Natural killer cell (primary cell): ENCODE measurements around the gene SLC44A1. TPM values are rescaled to one million over a fixed set of nuclear protein-coding genes. Genes with fewer than 3 reads are reported as not detected.

Source experiments
- ATAC-seq, 3 donors: fragments of 150-1000 bp in 2 of 3; fragments of 200-7000 bp in 1 of 3; cut with Tn5 transposase; 1 replicate in 1 of 3; 2 replicates in 2 of 3; pipeline ENCODE4 v1.10.0; 2021; ENCODE audit warnings: mild to moderate bottlenecking in 2 of 3, moderate library complexity in 2 of 3
- DNase-seq, 2 donors: peaks; one replicate each; pipeline versions ENCODE4 v3.0.0 to v3.0.0-alpha.2; 2013 to 2021; ENCODE audit warnings: mixed read lengths in 1 of 2
- H3K27ac ChIP-seq: one replicate; pipeline ENCODE4 v1.5.1; 2013; ENCODE audit warnings: mild to moderate bottlenecking, low read length
- H3K27me3 ChIP-seq: one replicate; pipeline ENCODE4 v1.6.1; 2013; ENCODE audit warnings: low read length; ENCODE audit not compliant: control insufficient read depth, insufficient read depth
- H3K36me3 ChIP-seq: one replicate; pipeline ENCODE4 v1.6.1; 2013; ENCODE audit warnings: low read length; ENCODE audit not compliant: control insufficient read depth, insufficient read depth
- H3K4me1 ChIP-seq: one replicate; pipeline ENCODE4 v1.6.1; 2013; ENCODE audit warnings: low read length; ENCODE audit not compliant: control insufficient read depth, insufficient read depth
- H3K4me3 ChIP-seq: one replicate; pipeline ENCODE4 v1.5.1; 2013; ENCODE audit warnings: low read length
- H3K9me3 ChIP-seq: one replicate; pipeline ENCODE4 v1.6.1; 2013; ENCODE audit warnings: low read length; ENCODE audit not compliant: control insufficient read depth, insufficient read depth
- H3K27ac Mint-ChIP-seq, 2 donors: one replicate each; pipeline ENCODE4 v1.8.0; 2022; ENCODE audit warnings: mild to moderate bottlenecking in 2 of 2, mixed read lengths in 2 of 2, moderate library complexity in 1 of 2
- H3K27me3 Mint-ChIP-seq, 2 donors: one replicate each; pipeline ENCODE4 v1.8.0; 2022; ENCODE audit warnings: low read depth in 2 of 2, mixed read lengths in 2 of 2
- H3K36me3 Mint-ChIP-seq: one replicate; pipeline ENCODE4 v1.8.0; 2022; ENCODE audit warnings: mixed read lengths
- H3K4me1 Mint-ChIP-seq, 2 donors: one replicate each; pipeline ENCODE4 v1.8.0; 2022; ENCODE audit warnings: mixed read lengths in 2 of 2
- H3K4me3 Mint-ChIP-seq: one replicate; pipeline ENCODE4 v1.8.0; 2022; ENCODE audit warnings: mild to moderate bottlenecking, moderate library complexity, mixed read lengths
- H3K9me3 Mint-ChIP-seq, 2 donors: one replicate each; pipeline ENCODE4 v1.8.0; 2022; ENCODE audit warnings: mixed read lengths in 2 of 2
- WGBS: methylation state at CpG from one replicate; pipeline ENCODE4 v1.1.7; 2013; ENCODE audit warnings: missing lambda C conversion rate; ENCODE audit not compliant: insufficient coverage; 5-methylcytosine and 5-hydroxymethylcytosine counted together
- intact Hi-C: fragments of 100-400 bp; cut with micrococcal nuclease; formaldehyde crosslinking; loops from one replicate; pipeline ENCODE4 v1.14.2; 2022
- total RNA-seq, 4 donors: library from RNA; stranded (reverse); fragments of 120-200 nt in 1 of 4; gene quantifications; one replicate each; pipeline versions ENCODE4 v1.2.3 to v1.2.4, GENCODE V29; 2013 to 2022
- TF ChIP-seq, protein P1 (sequence below): fragments of 200-600 bp; IDR thresholded peaks from one replicate; pipeline ENCODE4 v1.8.0; 2022; ENCODE audit warnings: antibody characterized with exemption

The SLC44A1 gene
- total RNA-seq, 3 donors from 2014 or later (not counting 1 experiment from before 2014, with no cell fraction given), result 7.1 to 8.3 (median 7.9) TPM

DNA sequence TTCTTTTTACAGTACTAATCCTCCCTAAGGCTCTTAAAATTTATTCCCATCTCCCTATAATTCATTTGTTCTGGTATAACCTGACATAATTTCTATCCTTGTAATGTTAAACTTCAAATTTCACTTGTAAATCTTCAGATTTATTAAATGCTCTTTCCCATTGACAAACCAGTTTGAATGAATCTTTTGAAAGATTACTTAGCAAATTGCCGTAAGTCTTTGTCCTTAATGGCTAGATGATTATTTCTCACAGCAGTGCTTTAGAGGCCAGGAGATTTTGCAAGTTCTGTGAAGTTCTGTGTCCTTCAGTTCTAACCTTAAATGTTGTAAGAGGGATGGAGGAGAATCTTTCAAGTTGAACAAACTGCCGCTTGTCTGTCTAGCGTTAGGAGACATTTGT is 4.2 kb downstream of the SLC44A1 start:
- no peak overlapping the region for H3K27ac Mint-ChIP-seq

DNA sequence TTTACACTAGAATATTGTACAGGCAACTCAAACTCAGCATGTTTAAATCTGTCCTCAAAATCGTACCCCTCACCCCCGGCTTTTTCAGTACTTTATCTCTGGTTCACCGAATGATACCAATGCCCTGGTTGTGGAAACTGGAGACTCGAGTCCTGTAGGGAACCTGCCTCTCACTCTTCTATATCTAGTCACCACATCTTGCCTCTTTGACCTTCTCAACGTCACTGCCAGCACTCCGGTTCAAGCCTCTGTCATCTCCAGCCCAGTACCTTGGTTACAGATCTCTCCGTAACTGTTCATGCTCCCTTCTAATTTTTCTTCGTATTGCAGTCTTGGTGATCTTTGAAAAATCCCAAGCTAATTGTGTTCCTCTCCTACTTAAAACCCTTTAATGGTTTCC is 6.7 kb downstream of the SLC44A1 start:
- Mint-ChIP-seq H3K27ac (no peak overlapping the region), H3K27me3 (peaks cover 0 to 4% of the 10 kb centered on the region in 2 donors)

More for the DNA sequence above, 4.2 kb downstream of the SLC44A1 start:
- H3K27me3 Mint-ChIP-seq, result peaks cover 0 to 4% of the 10 kb centered on the region in 2 donors
- H3K36me3 ChIP-seq, result no peaks in the 10 kb centered on the region
- H3K9me3 ChIP-seq, result no peaks in the 10 kb centered on the region
- WGBS, result 87% methylated on average over 2 of the region's 3 CpGs
- H3K4me3 Mint-ChIP-seq, result no peak overlapping the region
- H3K4me1 Mint-ChIP-seq, result peaks cover 18 to 24% of the 10 kb centered on the region in 2 donors
- intact Hi-C loops, result loop anchor here (10.0 kb wide), 1 partner anchor 1154 kb away; the partner anchor contains the start of gene SMC2
- H3K27me3 ChIP-seq, result no peaks in the 10 kb centered on the region
- H3K9me3 Mint-ChIP-seq, result no peaks in the 10 kb centered on the region
- H3K27ac ChIP-seq, result no peak overlapping the region
- H3K4me3 ChIP-seq, result no peak overlapping the region
- ATAC-seq (no peak), DNase-seq (no peak)
- H3K4me1 ChIP-seq, result peaks cover 12% of the 10 kb centered on the region
- TF ChIP-seq, protein P1, sequence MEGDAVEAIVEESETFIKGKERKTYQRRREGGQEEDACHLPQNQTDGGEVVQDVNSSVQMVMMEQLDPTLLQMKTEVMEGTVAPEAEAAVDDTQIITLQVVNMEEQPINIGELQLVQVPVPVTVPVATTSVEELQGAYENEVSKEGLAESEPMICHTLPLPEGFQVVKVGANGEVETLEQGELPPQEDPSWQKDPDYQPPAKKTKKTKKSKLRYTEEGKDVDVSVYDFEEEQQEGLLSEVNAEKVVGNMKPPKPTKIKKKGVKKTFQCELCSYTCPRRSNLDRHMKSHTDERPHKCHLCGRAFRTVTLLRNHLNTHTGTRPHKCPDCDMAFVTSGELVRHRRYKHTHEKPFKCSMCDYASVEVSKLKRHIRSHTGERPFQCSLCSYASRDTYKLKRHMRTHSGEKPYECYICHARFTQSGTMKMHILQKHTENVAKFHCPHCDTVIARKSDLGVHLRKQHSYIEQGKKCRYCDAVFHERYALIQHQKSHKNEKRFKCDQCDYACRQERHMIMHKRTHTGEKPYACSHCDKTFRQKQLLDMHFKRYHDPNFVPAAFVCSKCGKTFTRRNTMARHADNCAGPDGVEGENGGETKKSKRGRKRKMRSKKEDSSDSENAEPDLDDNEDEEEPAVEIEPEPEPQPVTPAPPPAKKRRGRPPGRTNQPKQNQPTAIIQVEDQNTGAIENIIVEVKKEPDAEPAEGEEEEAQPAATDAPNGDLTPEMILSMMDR, result no peak
- no peaks in the 10 kb centered on the region for H3K36me3 Mint-ChIP-seq

DNA sequence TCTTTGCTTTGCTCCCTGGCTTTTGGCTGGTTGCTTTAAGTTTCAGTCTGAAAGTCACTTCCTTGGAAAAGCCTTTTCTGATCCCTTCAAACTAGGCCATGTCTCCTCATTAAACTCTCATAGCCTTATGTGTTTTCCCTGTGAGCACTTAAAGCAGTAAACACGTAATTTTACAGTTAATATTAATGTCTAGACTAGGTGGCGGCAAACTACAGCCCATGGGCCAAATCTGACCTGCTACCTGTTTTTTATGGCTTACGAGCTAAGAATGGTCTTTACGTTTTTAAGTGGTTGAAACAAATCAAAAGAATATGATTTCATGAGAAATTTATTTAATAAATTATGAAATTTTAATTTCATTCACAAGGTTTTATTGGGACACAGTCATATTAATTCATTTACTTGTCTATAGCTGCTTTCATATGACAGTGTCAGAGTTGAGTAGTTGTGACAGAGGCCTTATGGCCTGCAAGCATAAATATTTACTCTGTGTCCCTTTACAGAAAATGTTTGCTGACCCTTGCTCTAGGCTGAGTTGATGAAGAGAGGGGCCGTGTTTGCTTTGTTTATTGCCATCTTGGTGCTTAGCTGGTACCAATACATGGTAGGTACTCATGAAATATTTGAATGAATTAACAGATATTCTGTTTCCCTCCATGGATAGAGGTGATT is 7.4 kb downstream of the SLC44A1 start:
- Mint-ChIP-seq H3K9me3 (no peaks in the 10 kb centered on the region), H3K36me3 (no peaks in the 10 kb centered on the region), H3K4me3 (no peak overlapping the region), H3K27me3 (peaks cover 0 to 4% of the 10 kb centered on the region in 2 donors), H3K27ac (no peak overlapping the region), H3K4me1 (no peaks in the 10 kb centered on the region)
- H3K4me3 ChIP-seq, result no peak overlapping the region
- no peak overlapping the region for H3K27ac ChIP-seq
- no peaks in the 10 kb centered on the region for H3K36me3 ChIP-seq
- no peak for ATAC-seq
- TF ChIP-seq, protein P1, result no peak
- DNase-seq, result no peak
- H3K9me3 ChIP-seq, result no peaks in the 10 kb centered on the region
- H3K27me3 ChIP-seq, result no peaks in the 10 kb centered on the region
- intact Hi-C loops, result no loop called here
- H3K4me1 ChIP-seq, result no peaks in the 10 kb centered on the region
- WGBS, result 93% methylated on average over 3 of the region's 5 CpGs

More for the DNA sequence above, 6.7 kb downstream of the SLC44A1 start:
- Histone ChIP-seq H3K4me1 (no peaks in the 10 kb centered on the region), H3K36me3 (no peaks in the 10 kb centered on the region), H3K4me3 (no peak overlapping the region), H3K27ac (no peak overlapping the region), H3K9me3 (no peaks in the 10 kb centered on the region), H3K27me3 (no peaks in the 10 kb centered on the region)
- Mint-ChIP-seq H3K36me3 (no peaks in the 10 kb centered on the region), H3K9me3 (no peaks in the 10 kb centered on the region), H3K4me3 (no peak overlapping the region), H3K4me1 (peaks cover 2 to 7% of the 10 kb centered on the region in 2 donors)
- intact Hi-C loops, result no loop called here
- ATAC-seq (no peak), DNase-seq (no peak)
- TF ChIP-seq, protein P1, result no peak
- 93% methylated on average over 8 of the region's 8 CpGs for WGBS

DNA sequence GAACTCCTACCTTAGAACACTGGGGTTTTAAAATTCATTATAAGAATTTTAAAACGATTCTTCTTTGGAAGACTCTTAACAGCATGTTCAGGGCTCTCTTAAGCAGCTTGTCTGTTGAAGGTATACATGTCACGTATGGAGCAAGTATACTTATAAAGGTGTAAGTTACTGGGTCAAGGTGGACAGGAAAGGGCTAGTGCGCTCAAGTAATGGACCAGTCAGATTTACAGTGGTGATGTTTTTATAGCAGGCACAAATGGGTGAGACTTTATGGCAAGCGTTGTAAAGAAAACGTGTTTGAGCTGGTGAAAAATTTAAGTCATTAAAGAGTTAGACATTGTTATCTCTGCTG is 7.9 kb downstream of the SLC44A1 start:
- ATAC-seq (no peak), DNase-seq (no peak)
- intact Hi-C loops, result no loop called here
- Mint-ChIP-seq H3K4me1 (peaks cover 0 to 2% of the 10 kb centered on the region in 2 donors), H3K36me3 (no peaks in the 10 kb centered on the region), H3K27me3 (peaks cover 0 to 4% of the 10 kb centered on the region in 2 donors), H3K4me3 (no peak overlapping the region), H3K27ac (no peak overlapping the region), H3K9me3 (no peaks in the 10 kb centered on the region)
- TF ChIP-seq, protein P1, result no peak
- Histone ChIP-seq H3K27me3 (no peaks in the 10 kb centered on the region), H3K9me3 (no peaks in the 10 kb centered on the region), H3K36me3 (no peaks in the 10 kb centered on the region), H3K4me1 (no peaks in the 10 kb centered on the region), H3K27ac (no peak overlapping the region), H3K4me3 (no peak overlapping the region)
- WGBS, result 86% methylated on average over 5 of the region's 5 CpGs
